Endothelial cell of umbilical vein (primary cell): ENCODE measurements around the gene EVC2. TPM values are rescaled to one million over a fixed set of nuclear protein-coding genes. Genes with fewer than 3 reads are reported as not detected.

ENCODE experiments used
- BruUV-seq: library from RNA; stranded (reverse); fragments of 400-500 nt; replicated peaks from 2 replicates; lab custom pipeline; 2021; lab: Mats Ljungman, UMichigan
- CTCF ChIA-PET: fragments of 300-600, 350-600 bp; sonication (Branson Sonifier 250); formaldehyde crosslinking; loops from one replicate; lab custom pipeline; 2021; ENCODE audit warnings: antibody characterized with exemption, inconsistent platforms; lab: Charles Lee
- POLR2A ChIA-PET: fragments of 300-600, 350-600 bp; sonication (Branson Sonifier 250); formaldehyde crosslinking; loops from one replicate; lab custom pipeline; 2021; ENCODE audit warnings: antibody characterized with exemption, inconsistent platforms; lab: Charles Lee
- DNase-seq: peaks from one replicate; pipeline ENCODE4 v3.0.0-alpha.2; 2011; ENCODE audit warnings: low read depth, low spot score
- FAIRE-seq: peaks from 2 replicates; lab custom pipeline; 2011; peaks lifted over from hg19 to GRCh38; lab: Jason Lieb, UNC
- H2AFZ ChIP-seq: 2 replicates; pipeline ENCODE4 v1.6.0; 2012; ENCODE audit warnings: low read depth, low read length, control low read depth, inconsistent platforms
- H3K27ac ChIP-seq: 2 replicates; pipeline ENCODE4 v1.5.1; 2011; ENCODE audit warnings: low read depth, mild to moderate bottlenecking, control low read depth, low read length, moderate library complexity; ENCODE audit not compliant: insufficient read depth
- H3K27me3 ChIP-seq, 2 experiments: 2 replicates each; pipeline versions ENCODE4 v1.6.0 to v1.6.1; 2011; ENCODE audit warnings: low read length in 2 of 2, mixed read lengths in 1 of 2; ENCODE audit not compliant: control insufficient read depth in 2 of 2, insufficient read depth in 2 of 2
- H3K36me3 ChIP-seq, 2 experiments: 2 replicates in 1 of 2; 3 replicates in 1 of 2; pipeline ENCODE4 v1.5.1; 2011; ENCODE audit warnings: low read length in 2 of 2, mild to moderate bottlenecking in 1 of 2, moderate library complexity in 1 of 2; ENCODE audit not compliant: control insufficient read depth in 2 of 2, insufficient read depth in 2 of 2; ENCODE audit errors: extremely low read depth in 1 of 2
- H3K4me1 ChIP-seq: 3 replicates; pipeline ENCODE4 v1.5.1; 2011; ENCODE audit warnings: mild to moderate bottlenecking, low read length; ENCODE audit not compliant: control insufficient read depth, insufficient read depth; ENCODE audit errors: extremely low read depth
- H3K4me2 ChIP-seq: 2 replicates; pipeline ENCODE4 v1.6.1; 2011; ENCODE audit warnings: low read length, control low read depth, mixed read lengths; ENCODE audit not compliant: insufficient read depth
- H3K4me3 ChIP-seq, 3 experiments: fragments of 200-600 bp in 1 of 3; sonication (generic), shearing (Covaris generic) in 1 of 3; replicated peaks in 1 of 3; 2 replicates each; pipeline ENCODE4 v1.5.1; 2011 to 2016; ENCODE audit warnings: control low read depth in 3 of 3, low read length in 3 of 3, mild to moderate bottlenecking in 2 of 3, inconsistent platforms in 1 of 3, low read depth in 1 of 3, moderate library complexity in 1 of 3; ENCODE audit not compliant: insufficient read depth in 1 of 3
- H3K79me2 ChIP-seq: 2 replicates; pipeline ENCODE4 v1.6.0; 2012; ENCODE audit warnings: low read length, inconsistent platforms; ENCODE audit not compliant: control insufficient read depth, insufficient read depth
- H3K9ac ChIP-seq: replicated peaks from 2 replicates; pipeline ENCODE3; 2011; ENCODE audit warnings: low read length, control low read depth; ENCODE audit not compliant: insufficient read depth; ENCODE audit errors: extremely low read depth
- H3K9me1 ChIP-seq: replicated peaks from 3 replicates; pipeline ENCODE4 v1.6.0; 2011; ENCODE audit warnings: mild to moderate bottlenecking, low read length; ENCODE audit not compliant: control insufficient read depth, insufficient read depth; ENCODE audit errors: extremely low read depth
- H3K9me3 ChIP-seq: replicated peaks from 2 replicates; pipeline ENCODE4 v1.5.1; 2012; ENCODE audit warnings: low read length, inconsistent platforms; ENCODE audit not compliant: control insufficient read depth, insufficient read depth
- H4K20me1 ChIP-seq: replicated peaks from 2 replicates; pipeline ENCODE3; 2011; ENCODE audit warnings: mild to moderate bottlenecking, low read length; ENCODE audit not compliant: control insufficient read depth, insufficient read depth; ENCODE audit errors: extremely low read depth
- CTCF ChIP-seq, 2 donors: IDR thresholded peaks; 1 replicate in 1 of 2; 2 replicates in 1 of 2; pipeline ENCODE4 v1.5.1; 2011; ENCODE audit warnings: low read length in 2 of 2, mild to moderate bottlenecking in 2 of 2, moderate library complexity in 2 of 2, control low read depth in 1 of 2, inconsistent platforms in 1 of 2, low read depth in 1 of 2; ENCODE audit not compliant: insufficient read depth in 1 of 2; ENCODE audit errors: extremely low read depth in 1 of 2
- EZH2 ChIP-seq: IDR thresholded peaks from 2 replicates; pipeline ENCODE4 v1.6.1; 2012; ENCODE audit warnings: borderline replicate concordance, low read depth, mild to moderate bottlenecking, moderate library complexity, low read length, inconsistent platforms; ENCODE audit not compliant: severe bottlenecking
- FOS ChIP-seq: IDR thresholded peaks from 2 replicates; pipeline ENCODE4 v1.6.1; 2011; ENCODE audit warnings: mild to moderate bottlenecking, low read length, moderate library complexity, borderline replicate concordance; ENCODE audit not compliant: insufficient read depth
- GATA2 ChIP-seq: IDR thresholded peaks from 2 replicates; pipeline ENCODE4 v1.7.0; 2011; ENCODE audit warnings: low read depth, mild to moderate bottlenecking, moderate library complexity, mixed read lengths, low read length; ENCODE audit not compliant: insufficient read length, insufficient read depth
- JUN ChIP-seq: IDR thresholded peaks from 2 replicates; pipeline ENCODE4 v1.6.1; 2011; ENCODE audit warnings: borderline replicate concordance, low read depth; ENCODE audit not compliant: insufficient read length, insufficient read depth
- MAX ChIP-seq: IDR thresholded peaks from 2 replicates; pipeline ENCODE4 v1.6.1; 2011; ENCODE audit not compliant: insufficient read depth, insufficient read length
- MYC ChIP-seq: IDR thresholded peaks from one replicate; pipeline ENCODE4 v1.6.1; 2011; ENCODE audit warnings: mild to moderate bottlenecking, low read depth, low read length
- POLR2A ChIP-seq: IDR thresholded peaks from 2 replicates; pipeline ENCODE4 v1.6.1; 2012; ENCODE audit warnings: low read depth, mild to moderate bottlenecking, control low read depth, low read length
- POLR2AphosphoS5 ChIP-seq: IDR thresholded peaks from 2 replicates; pipeline ENCODE4 v1.6.1; 2012; ENCODE audit warnings: low read depth, mild to moderate bottlenecking, control low read depth, low read length, moderate library complexity; ENCODE audit not compliant: insufficient read depth
- dilution Hi-C: fragments of 300-500 bp; cut with MboI; formaldehyde crosslinking; loops from one replicate; pipeline ENCODE4 v1.15.0; 2019; ENCODE audit warnings: low sequenced_read_pairs; ENCODE audit not compliant: extremely low pct_ligation_motif_present
- intact Hi-C: fragments of 100-400 bp; cut with micrococcal nuclease; formaldehyde crosslinking; loops from one replicate; pipeline ENCODE4 v1.10.0; 2022
- polyA plus RNA-seq, 4 experiments: library from polyadenylated mRNA; depleted of rRNA in 3 of 4; stranded (reverse) in 3 of 4; unstranded in 1 of 4; fragments of >200 nt; gene quantifications; 2 replicates each; pipeline versions ENCODE4 v1.2.1 to v1.2.3, GENCODE V29; 2011 to 2012; ENCODE audit warnings: missing spikeins in 1 of 4
- total RNA-seq: library from RNA; stranded (reverse); gene quantifications from 2 replicates; pipeline ENCODE4 v1.2.3, GENCODE V29; 2021

EVC2 gene
- total and polyA plus RNA-seq, 2 donors (not counting 3 experiments of a cell fraction or from before 2014, with no cell fraction given), result 1.7 to 8.8 TPM

DNA sequence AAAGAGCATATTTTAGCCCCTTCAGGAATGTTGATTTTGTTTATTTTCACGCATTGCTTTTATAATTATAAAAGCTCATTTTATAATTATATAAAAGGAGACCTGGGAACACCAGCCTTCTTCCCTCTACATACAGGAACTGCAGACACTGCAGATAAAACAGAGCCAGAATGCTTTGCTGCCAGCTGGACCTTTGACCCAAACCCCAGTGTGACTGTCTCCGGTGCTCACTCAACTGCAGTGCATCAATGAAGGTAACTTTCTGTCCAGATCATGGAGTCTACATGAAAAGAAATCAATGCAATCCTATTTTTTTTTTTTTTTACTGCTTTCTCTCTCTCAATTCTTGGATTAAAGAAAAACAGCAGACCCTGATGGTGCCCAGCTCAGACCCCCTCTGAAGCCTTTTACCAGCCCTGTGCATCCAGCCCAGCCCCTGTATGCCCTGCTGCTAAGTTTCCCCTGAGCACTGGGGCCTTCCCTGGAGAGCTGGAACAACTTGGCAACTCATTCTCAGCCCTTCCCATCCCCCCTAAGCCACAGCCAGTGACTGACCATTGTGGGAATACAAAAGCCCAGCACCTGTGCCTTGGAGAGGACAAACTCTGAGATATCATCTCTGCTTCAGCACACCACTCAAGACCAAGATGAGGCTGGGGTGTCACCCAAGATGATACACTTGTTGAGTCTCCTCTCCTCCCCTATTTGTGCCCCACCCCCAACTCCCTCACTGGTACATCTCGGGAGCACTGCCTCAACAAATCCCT is 182.1 kb downstream of the EVC2 start:
- no peak for FAIRE-seq
- Histone ChIP-seq H3K4me1 (no peaks in the 10 kb centered on the region), H3K27ac (no peak overlapping the region), H3K79me2 (no peaks in the 10 kb centered on the region), H3K27me3 (no peaks in the 10 kb centered on the region), H3K36me3 (no peaks in the 10 kb centered on the region), H3K9ac (no peak overlapping the region), H3K9me1 (no peaks in the 10 kb centered on the region), H3K9me3 (no peaks in the 10 kb centered on the region), H4K20me1 (no peaks in the 10 kb centered on the region), H3K4me2 (no peak overlapping the region), H3K4me3 (no peak overlapping the region), H2AFZ (no peak overlapping the region)
- ChIA-PET CTCF (no interaction called here), POLR2A (no interaction called here)
- no TSS peak for BruUV-seq
- intact Hi-C loops, result no loop called here
- dilution Hi-C loops, result no loop called here
- DNase-seq, result no peak
- TF ChIP-seq POLR2A (no peak), GATA2 (no peak), MAX (no peak), FOS (no peak), EZH2 (no peak), CTCF (IDR thresholded peaks at IDR 0.05; ENCODE audit: extremely low read depth in 1 of 2, insufficient read depth in 1 of 2, low read depth in 1 of 2, low read length in 2 of 2) (no peak), POLR2AphosphoS5 (no peak), JUN (no peak), MYC (no peak)
